IMR-90 (cell line): ENCODE measurements around the gene TP53I11. TPM values are rescaled to one million over a fixed set of nuclear protein-coding genes. Genes with fewer than 3 reads are reported as not detected.

Source experiments
- ATAC-seq: fragments of 200-7000 bp; cut with Tn5 transposase; 2 replicates; pipeline ENCODE4 v1.9.1; 2020; ENCODE audit warnings: low read depth, mild to moderate bottlenecking, moderate library complexity
- BruUV-seq: library from RNA; stranded (reverse); fragments of 400-500 nt; replicated peaks from 2 replicates; lab custom pipeline; 2021; lab: Mats Ljungman, UMichigan
- CTCF ChIA-PET: fragments of 300-600 bp; formaldehyde crosslinking; extraction: SDS; loops from one replicate; lab custom pipeline; 2021; ENCODE audit warnings: antibody characterized with exemption; lab: Yijun Ruan, JAX
- POLR2A ChIA-PET: fragments of 300-600 bp; sonication (Branson Sonifier 250); formaldehyde crosslinking; loops from one replicate; lab custom pipeline; 2022; ENCODE audit warnings: antibody characterized with exemption; ENCODE audit not compliant: unreplicated experiment; lab: Charles Lee
- DNase-seq: peaks from one replicate; pipeline ENCODE4 v3.0.0; 2013
- H2AFZ ChIP-seq: replicated peaks from 2 replicates; pipeline ENCODE3; 2013; ENCODE audit warnings: low read length, mild to moderate bottlenecking; ENCODE audit not compliant: poor library complexity
- H2AK5ac ChIP-seq: 2 replicates; pipeline ENCODE4 v1.6.1; 2013; ENCODE audit warnings: low read depth, low read length, inconsistent platforms
- H2AK9ac ChIP-seq: replicated peaks from 2 replicates; pipeline ENCODE3; 2013; ENCODE audit warnings: mild to moderate bottlenecking, low read depth, low read length, moderate library complexity; ENCODE audit not compliant: poor library complexity
- H2BK120ac ChIP-seq: 2 replicates; pipeline ENCODE4 v1.6.1; 2013; ENCODE audit warnings: low read depth, low read length, inconsistent platforms
- H2BK15ac ChIP-seq: 3 replicates; pipeline ENCODE4 v1.6.1; 2013; ENCODE audit warnings: low read depth, low read length, inconsistent platforms
- H2BK20ac ChIP-seq: 2 replicates; pipeline ENCODE4 v1.6.1; 2013; ENCODE audit warnings: low read depth, mild to moderate bottlenecking, inconsistent platforms, low read length, moderate library complexity
- H2BK5ac ChIP-seq: 2 replicates; pipeline ENCODE4 v1.6.1; 2013; ENCODE audit warnings: mild to moderate bottlenecking, low read depth, low read length, inconsistent platforms; ENCODE audit not compliant: poor library complexity, severe bottlenecking
- H3K14ac ChIP-seq: replicated peaks from 2 replicates; pipeline ENCODE4 v1.6.1; 2013; ENCODE audit warnings: low read depth, low read length, inconsistent platforms
- H3K18ac ChIP-seq: 2 replicates; pipeline ENCODE4 v1.6.1; 2013; ENCODE audit warnings: low read depth, low read length, control low read depth
- H3K23ac ChIP-seq: 2 replicates; pipeline ENCODE4 v1.6.1; 2013; ENCODE audit warnings: low read depth, low read length, inconsistent platforms
- H3K27ac ChIP-seq: 2 replicates; pipeline ENCODE4 v1.5.1; 2013; ENCODE audit warnings: mild to moderate bottlenecking, control low read depth, low read length; ENCODE audit not compliant: insufficient read depth
- H3K27me3 ChIP-seq: 2 replicates; pipeline ENCODE4 v1.6.1; 2013; ENCODE audit warnings: low read length; ENCODE audit not compliant: control insufficient read depth, insufficient read depth
- H3K36me3 ChIP-seq: 2 replicates; pipeline ENCODE4 v1.6.1; 2013; ENCODE audit warnings: low read length, mixed read lengths; ENCODE audit not compliant: control insufficient read depth, insufficient read depth
- H3K4ac ChIP-seq: 2 replicates; pipeline ENCODE4 v1.6.1; 2013; ENCODE audit warnings: low read depth, low read length, inconsistent platforms
- H3K4me1 ChIP-seq: 2 replicates; pipeline ENCODE4 v1.6.1; 2013; ENCODE audit warnings: low read length, mixed read lengths; ENCODE audit not compliant: control insufficient read depth, insufficient read depth
- H3K4me2 ChIP-seq: 2 replicates; pipeline ENCODE4 v1.6.1; 2013; ENCODE audit warnings: low read depth, mild to moderate bottlenecking, control low read depth, low read length, moderate library complexity
- H3K4me3 ChIP-seq: 2 replicates; pipeline ENCODE4 v1.5.1; 2013; ENCODE audit warnings: low read depth, mild to moderate bottlenecking, control low read depth, low read length, moderate library complexity; ENCODE audit not compliant: insufficient read depth
- H3K56ac ChIP-seq: 2 replicates; pipeline ENCODE4 v1.6.1; 2013; ENCODE audit warnings: low read length, inconsistent platforms; ENCODE audit not compliant: insufficient read depth; ENCODE audit errors: extremely low read depth
- H3K79me1 ChIP-seq, 2 experiments: 2 replicates each; pipeline ENCODE4 v1.6.1; 2013; ENCODE audit warnings: low read length in 2 of 2, inconsistent platforms in 1 of 2, low read depth in 1 of 2
- H3K9ac ChIP-seq: 2 replicates; pipeline ENCODE4 v1.6.1; 2013; ENCODE audit warnings: low read depth, low read length, control low read depth
- H3K9me1 ChIP-seq: 2 replicates; pipeline ENCODE4 v1.6.1; 2013; ENCODE audit warnings: low read length, inconsistent platforms; ENCODE audit not compliant: insufficient read depth
- H3K9me3 ChIP-seq: 2 replicates; pipeline ENCODE4 v1.6.1; 2013; ENCODE audit warnings: low read length; ENCODE audit not compliant: control insufficient read depth, insufficient read depth
- H4K20me1 ChIP-seq: 2 replicates; pipeline ENCODE4 v1.6.1; 2013; ENCODE audit warnings: low read length, inconsistent platforms; ENCODE audit not compliant: insufficient read depth
- H4K5ac ChIP-seq: 2 replicates; pipeline ENCODE4 v1.6.1; 2013; ENCODE audit warnings: mild to moderate bottlenecking, low read depth, low read length, control low read depth
- H4K8ac ChIP-seq, 2 experiments: 2 replicates each; pipeline ENCODE4 v1.6.1; 2013; ENCODE audit warnings: low read depth in 2 of 2, low read length in 2 of 2, control low read depth in 1 of 2, inconsistent platforms in 1 of 2
- H4K91ac ChIP-seq: 2 replicates; pipeline ENCODE4 v1.6.1; 2013; ENCODE audit warnings: low read depth, low read length, inconsistent platforms; ENCODE audit not compliant: insufficient read depth
- CEBPB ChIP-seq: IDR thresholded peaks from 2 replicates; pipeline ENCODE4 v1.6.1; 2012; ENCODE audit warnings: low read depth, low read length, improper control_type of control experiment
- ELK1 ChIP-seq: fragments of 150-350 bp; IDR thresholded peaks from 2 replicates; pipeline ENCODE4 v1.6.1; 2016; ENCODE audit warnings: low read depth, mild to moderate bottlenecking, low read length, moderate library complexity, borderline replicate concordance
- MAFK ChIP-seq: IDR thresholded peaks from 2 replicates; pipeline ENCODE4 v1.6.1; 2012; ENCODE audit warnings: low read depth, low read length, improper control_type of control experiment
- MXI1 ChIP-seq: IDR thresholded peaks from 2 replicates; pipeline ENCODE4 v1.6.1; 2012; ENCODE audit warnings: low read depth, mild to moderate bottlenecking, low read length, moderate library complexity, borderline replicate concordance
- POLR2A ChIP-seq: IDR thresholded peaks from 2 replicates; pipeline ENCODE4 v1.6.1; 2012; ENCODE audit warnings: mild to moderate bottlenecking, low read depth, low read length
- RAD21 ChIP-seq: IDR thresholded peaks from 2 replicates; pipeline ENCODE4 v1.6.1; 2012; ENCODE audit warnings: low read length, improper control_type of control experiment
- RCOR1 ChIP-seq: IDR thresholded peaks from 2 replicates; pipeline ENCODE4 v1.6.1; 2012; ENCODE audit warnings: mild to moderate bottlenecking, low read length, improper control_type of control experiment; ENCODE audit not compliant: insufficient replicate concordance
- RFX5 ChIP-seq: IDR thresholded peaks from 2 replicates; pipeline ENCODE4 v1.8.0; 2012; ENCODE audit warnings: low read depth, mild to moderate bottlenecking, low read length, moderate library complexity
- USF2 ChIP-seq: fragments of 150-350 bp; IDR thresholded peaks from 2 replicates; pipeline ENCODE4 v1.6.1; 2017; ENCODE audit warnings: mild to moderate bottlenecking, antibody characterized with exemption, low read length, low read depth
- WGBS, 2 experiments: methylation state at CpG; one replicate each; pipeline versions ENCODE4 v1.1.5 to v1.1.7; 2013; ENCODE audit warnings: missing lambda C conversion rate in 2 of 2; ENCODE audit not compliant: insufficient read length in 1 of 2; ENCODE audit errors: extremely low coverage in 2 of 2; 5-methylcytosine and 5-hydroxymethylcytosine counted together
- dilution Hi-C: fragments of 300-500 bp; cut with HindIII; formaldehyde crosslinking; loops from one replicate; pipeline ENCODE4 v1.14.3; 2018; ENCODE audit warnings: low sequenced_read_pairs; ENCODE audit not compliant: unreplicated experiment
- in situ Hi-C: fragments of 300-500 bp; cut with MboI; formaldehyde crosslinking; loops from 3 replicates; pipeline ENCODE4 v1.14.3; 2019; ENCODE audit warnings: low sequenced_read_pairs, inconsistent platforms, mixed read lengths
- intact Hi-C: fragments of 100-400 bp; cut with micrococcal nuclease; formaldehyde crosslinking; loops from 2 replicates; pipeline ENCODE4 v1.10.0; 2022
- polyA plus RNA-seq, 3 experiments: library from polyadenylated mRNA; depleted of rRNA; stranded (reverse); fragments of >200 nt; gene quantifications; 2 replicates each; pipeline ENCODE4 v1.2.3, GENCODE V29; 2012; ENCODE audit warnings: low replicate concordance in 1 of 3
- total RNA-seq: library from RNA; depleted of rRNA; stranded (reverse); fragments of >200 nt; gene quantifications from 2 replicates; pipeline ENCODE4 v1.2.3, GENCODE V29; 2012

The TP53I11 gene
- total and polyA plus RNA-seq, 2 of the 4 experiments (the other 2 are of a cell fraction) = 3.9 to 22.0 TPM

- Histone ChIP-seq H3K9me3 (no peaks in the 10 kb centered on the region), H3K56ac (no peak overlapping the region), H2BK20ac (no peak overlapping the region), H3K18ac (no peak overlapping the region), H2AK9ac (no peak overlapping the region), H2AFZ (no peak overlapping the region), H3K27ac (no peak overlapping the region), H3K4me2 (no peak overlapping the region), H3K36me3 (peaks cover 3% of the 10 kb centered on the region; the same call in 1 of the 2 replicates), H3K4ac (no peak overlapping the region), H3K4me1 (no peaks in the 10 kb centered on the region), H4K20me1 (no peaks in the 10 kb centered on the region), H4K91ac (no peak overlapping the region), H2BK15ac (no peak overlapping the region), H3K4me3 (no peak overlapping the region), H3K27me3 (peaks cover 8% of the 10 kb centered on the region), H2BK120ac (no peak overlapping the region), H3K79me1 (no peaks in the 10 kb centered on the region), H2BK5ac (no peak overlapping the region), H3K14ac (no peak overlapping the region), H2AK5ac (no peak overlapping the region), H4K8ac (no peak overlapping the region), H4K5ac (no peak overlapping the region), H3K9ac (no peak overlapping the region), H3K23ac (no peak overlapping the region), H3K9me1 (no peaks in the 10 kb centered on the region)
- POLR2A ChIA-PET = no interaction called here
- intact Hi-C loops = no loop called here
- no CpG with 5 or more reads among the region's 4 CpGs for WGBS, 2 experiments
- ATAC-seq = no peak
- in situ Hi-C loops = loop anchor here (5.0 kb wide), 1 partner anchor 179 kb away; no protein-coding TSS in a partner anchor
- dilution Hi-C loops = no loop called here
- CTCF ChIA-PET = interaction anchor here (1.4 to 4.5 kb wide), 4 partner anchors 8 to 183 kb away, joined by 6 to 59 read pairs (median 16); no protein-coding TSS in a partner anchor
- DNase-seq = no peak
- no TSS peak for BruUV-seq
- no peak for TF ChIP-seq CEBPB
- TF ChIP-seq USF2 = no peak
- TF ChIP-seq POLR2A = no peak
- no peak for TF ChIP-seq MAFK
- no peak for TF ChIP-seq RAD21
- TF ChIP-seq MXI1 = no peak
- no peak for TF ChIP-seq RFX5
- no peak for TF ChIP-seq ELK1
- TF ChIP-seq RCOR1 = no peak
Observed at GRCh38 chr11:44928144-44928543, 22.5 kb downstream of the TP53I11 start.
